Measurements from ENCODE around the gene POMGNT2.

The POMGNT2 gene

DNA sequence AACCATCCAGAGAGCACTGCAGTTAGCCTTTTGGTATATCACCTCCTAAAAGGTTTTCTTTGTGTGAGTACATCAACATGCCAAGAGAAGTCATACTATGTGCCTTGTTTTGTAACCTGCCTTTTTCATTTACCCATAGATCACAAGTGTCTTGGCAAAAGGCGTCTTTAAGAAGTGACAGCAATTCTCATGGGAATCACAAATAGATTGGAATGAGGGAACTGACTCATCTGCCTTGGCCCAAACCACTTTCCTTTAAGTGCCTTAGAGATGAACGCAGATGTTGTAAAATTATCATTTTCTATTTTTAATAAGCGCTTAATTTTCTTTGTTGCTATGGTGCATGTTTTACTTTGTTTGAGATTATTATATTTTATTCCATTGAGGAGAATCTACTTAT lies 20.7 kb upstream of the POMGNT2 start:
- H3K27ac ChIP-seq = no peak overlapping the region
- H3K4me3 ChIP-seq (IDR thresholded peaks at IDR 0.05; ENCODE audit: insufficient read depth, low read depth, low read length) = no peak overlapping the region
- TF ChIP-seq, protein P1, sequence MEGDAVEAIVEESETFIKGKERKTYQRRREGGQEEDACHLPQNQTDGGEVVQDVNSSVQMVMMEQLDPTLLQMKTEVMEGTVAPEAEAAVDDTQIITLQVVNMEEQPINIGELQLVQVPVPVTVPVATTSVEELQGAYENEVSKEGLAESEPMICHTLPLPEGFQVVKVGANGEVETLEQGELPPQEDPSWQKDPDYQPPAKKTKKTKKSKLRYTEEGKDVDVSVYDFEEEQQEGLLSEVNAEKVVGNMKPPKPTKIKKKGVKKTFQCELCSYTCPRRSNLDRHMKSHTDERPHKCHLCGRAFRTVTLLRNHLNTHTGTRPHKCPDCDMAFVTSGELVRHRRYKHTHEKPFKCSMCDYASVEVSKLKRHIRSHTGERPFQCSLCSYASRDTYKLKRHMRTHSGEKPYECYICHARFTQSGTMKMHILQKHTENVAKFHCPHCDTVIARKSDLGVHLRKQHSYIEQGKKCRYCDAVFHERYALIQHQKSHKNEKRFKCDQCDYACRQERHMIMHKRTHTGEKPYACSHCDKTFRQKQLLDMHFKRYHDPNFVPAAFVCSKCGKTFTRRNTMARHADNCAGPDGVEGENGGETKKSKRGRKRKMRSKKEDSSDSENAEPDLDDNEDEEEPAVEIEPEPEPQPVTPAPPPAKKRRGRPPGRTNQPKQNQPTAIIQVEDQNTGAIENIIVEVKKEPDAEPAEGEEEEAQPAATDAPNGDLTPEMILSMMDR (conservative IDR thresholded peaks at IDR 0.05; ENCODE audit: low read depth, low read length) = no peak
- H3K27me3 ChIP-seq (ENCODE audit: insufficient read depth, low read depth) = no peaks in the 10 kb centered on the region
- H3K79me2 ChIP-seq (ENCODE audit: insufficient read depth, low read depth) = no peaks in the 10 kb centered on the region
- H3K36me3 ChIP-seq (ENCODE audit: insufficient read depth) = no peaks in the 10 kb centered on the region
- no peak overlapping the region for H3K9ac ChIP-seq
- H3K4me2 ChIP-seq = no peak overlapping the region
- no peaks in the 10 kb centered on the region for H3K4me1 ChIP-seq (ENCODE audit: low read depth, poor library complexity, severe bottlenecking)
- H4K20me1 ChIP-seq (ENCODE audit: insufficient read depth) = no peaks in the 10 kb centered on the region
- no peak overlapping the region for H2AFZ ChIP-seq (ENCODE audit: low read depth)

- Histone ChIP-seq H3K79me2 (ENCODE audit: insufficient read depth, low read depth) (no peaks in the 10 kb centered on the region), H3K27me3 (ENCODE audit: insufficient read depth, low read depth) (no peaks in the 10 kb centered on the region), H3K4me1 (ENCODE audit: low read depth, poor library complexity, severe bottlenecking) (no peaks in the 10 kb centered on the region), H4K20me1 (ENCODE audit: insufficient read depth) (no peaks in the 10 kb centered on the region), H3K9ac (no peak overlapping the region), H3K4me2 (no peak overlapping the region), H3K36me3 (ENCODE audit: insufficient read depth) (no peaks in the 10 kb centered on the region), H3K27ac (no peak overlapping the region), H3K4me3 (IDR thresholded peaks at IDR 0.05; ENCODE audit: insufficient read depth, low read depth, low read length) (no peak overlapping the region), H2AFZ (ENCODE audit: low read depth) (no peak overlapping the region)
- TF ChIP-seq, protein P1 (conservative IDR thresholded peaks at IDR 0.05; ENCODE audit: low read depth, low read length) = no peak
These were observed 18.0 kb upstream of the POMGNT2 start for GRCh38 chr3:43123895-43124294.

DNA sequence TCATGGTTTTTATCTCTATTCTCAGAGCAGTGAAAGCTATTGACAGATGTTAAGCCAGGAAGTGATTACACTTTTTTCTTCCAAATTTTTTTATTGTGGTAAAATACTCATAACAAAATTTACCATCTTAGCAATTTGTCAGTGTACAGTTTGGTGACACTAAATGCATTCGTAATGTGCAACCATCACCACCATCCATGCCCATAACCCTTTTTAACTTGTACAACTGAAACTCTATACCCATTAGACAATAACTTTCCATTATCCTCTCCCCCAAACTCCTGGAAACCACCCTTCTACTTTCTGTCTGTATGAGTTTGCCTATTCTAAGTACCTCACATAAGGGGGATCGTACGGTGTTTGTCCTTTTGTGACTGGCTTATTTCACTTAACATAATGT lies 15.1 kb upstream of the POMGNT2 start:
- Histone ChIP-seq H3K4me1 (ENCODE audit: low read depth, poor library complexity, severe bottlenecking) (no peaks in the 10 kb centered on the region), H4K20me1 (ENCODE audit: insufficient read depth) (no peaks in the 10 kb centered on the region), H3K79me2 (ENCODE audit: insufficient read depth, low read depth) (no peaks in the 10 kb centered on the region), H3K4me2 (no peak overlapping the region), H3K27ac (no peak overlapping the region), H3K36me3 (ENCODE audit: insufficient read depth) (no peaks in the 10 kb centered on the region), H3K4me3 (IDR thresholded peaks at IDR 0.05; ENCODE audit: insufficient read depth, low read depth, low read length) (no peak overlapping the region), H2AFZ (ENCODE audit: low read depth) (no peak overlapping the region), H3K27me3 (ENCODE audit: insufficient read depth, low read depth) (no peaks in the 10 kb centered on the region), H3K9ac (no peak overlapping the region)
- TF ChIP-seq, protein P1 (conservative IDR thresholded peaks at IDR 0.05; ENCODE audit: low read depth, low read length) = no peak

GRCh38 chr3:43117257-43117656 lies 11.4 kb upstream of the POMGNT2 start:
- Histone ChIP-seq H3K4me1 (ENCODE audit: low read depth, poor library complexity, severe bottlenecking) (no peaks in the 10 kb centered on the region), H3K36me3 (ENCODE audit: insufficient read depth) (no peaks in the 10 kb centered on the region), H4K20me1 (ENCODE audit: insufficient read depth) (no peaks in the 10 kb centered on the region), H3K4me3 (IDR thresholded peaks at IDR 0.05; ENCODE audit: insufficient read depth, low read depth, low read length) (no peak overlapping the region), H2AFZ (ENCODE audit: low read depth) (no peak overlapping the region), H3K27ac (no peak overlapping the region), H3K79me2 (ENCODE audit: insufficient read depth, low read depth) (no peaks in the 10 kb centered on the region), H3K4me2 (no peak overlapping the region), H3K27me3 (ENCODE audit: insufficient read depth, low read depth) (no peaks in the 10 kb centered on the region), H3K9ac (no peak overlapping the region)
- TF ChIP-seq, protein P1 (conservative IDR thresholded peaks at IDR 0.05; ENCODE audit: low read depth, low read length) = no peak
